ENCODE measurements around the gene FAM219A. TPM values are rescaled to one million over a fixed set of nuclear protein-coding genes. Genes with fewer than 3 reads are reported as not detected.

FAM219A gene
- total RNA-seq, 1 experiment from 2014 or later: 20.6 TPM

GRCh38 chr9:34370335-34370969 lies 87.9 kb downstream of the FAM219A start:
- H3K27me3 Mint-ChIP-seq (ENCODE audit: low read depth): no peaks in the 10 kb centered on the region; the same call in 1 of the 2 replicates
- H3K27ac Mint-ChIP-seq: no peak overlapping the region
- ChIA-PET CTCF (interaction anchor here (1.0 kb wide), 1 partner anchor 9 kb away, joined by 3 read pairs; no protein-coding TSS in a partner anchor), POLR2A (interaction anchor here (1.1 kb wide), 1 partner anchor 14 kb away, joined by 5 read pairs; no protein-coding TSS in a partner anchor)
- ATAC-seq (no peak), DNase-seq (ENCODE audit: low spot score) (no peak)
- H3K36me3 Mint-ChIP-seq: peaks cover 43% of the 10 kb centered on the region
- peaks cover 24% of the 10 kb centered on the region for H3K9me3 Mint-ChIP-seq
- TF ChIP-seq MLX (CRISPR knock-in tag; IDR thresholded peaks at IDR 0.05) (no peak), GABPB1 (CRISPR knock-in tag; IDR thresholded peaks at IDR 0.05) (no peak), HMGA2 (CRISPR knock-in tag; IDR thresholded peaks at IDR 0.05) (no peak), RORB (CRISPR knock-in tag; IDR thresholded peaks at IDR 0.05) (no peak)
- TF ChIP-seq, protein P1, sequence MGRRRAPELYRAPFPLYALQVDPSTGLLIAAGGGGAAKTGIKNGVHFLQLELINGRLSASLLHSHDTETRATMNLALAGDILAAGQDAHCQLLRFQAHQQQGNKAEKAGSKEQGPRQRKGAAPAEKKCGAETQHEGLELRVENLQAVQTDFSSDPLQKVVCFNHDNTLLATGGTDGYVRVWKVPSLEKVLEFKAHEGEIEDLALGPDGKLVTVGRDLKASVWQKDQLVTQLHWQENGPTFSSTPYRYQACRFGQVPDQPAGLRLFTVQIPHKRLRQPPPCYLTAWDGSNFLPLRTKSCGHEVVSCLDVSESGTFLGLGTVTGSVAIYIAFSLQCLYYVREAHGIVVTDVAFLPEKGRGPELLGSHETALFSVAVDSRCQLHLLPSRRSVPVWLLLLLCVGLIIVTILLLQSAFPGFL (CRISPR knock-in tag; IDR thresholded peaks at IDR 0.05; ENCODE audit: borderline replicate concordance): no peak
- TF ChIP-seq, protein P2, sequence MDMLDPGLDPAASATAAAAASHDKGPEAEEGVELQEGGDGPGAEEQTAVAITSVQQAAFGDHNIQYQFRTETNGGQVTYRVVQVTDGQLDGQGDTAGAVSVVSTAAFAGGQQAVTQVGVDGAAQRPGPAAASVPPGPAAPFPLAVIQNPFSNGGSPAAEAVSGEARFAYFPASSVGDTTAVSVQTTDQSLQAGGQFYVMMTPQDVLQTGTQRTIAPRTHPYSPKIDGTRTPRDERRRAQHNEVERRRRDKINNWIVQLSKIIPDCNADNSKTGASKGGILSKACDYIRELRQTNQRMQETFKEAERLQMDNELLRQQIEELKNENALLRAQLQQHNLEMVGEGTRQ (CRISPR knock-in tag; IDR thresholded peaks at IDR 0.05): no peak
- H3K4me1 Mint-ChIP-seq: peaks cover 18% of the 10 kb centered on the region
- no peak overlapping the region for H3K4me3 Mint-ChIP-seq

- H3K4me3 Mint-ChIP-seq: no peak overlapping the region
- H3K4me1 Mint-ChIP-seq: peaks cover 15% of the 10 kb centered on the region
- peaks cover 24% of the 10 kb centered on the region for H3K9me3 Mint-ChIP-seq
- no peaks in the 10 kb centered on the region for H3K27me3 Mint-ChIP-seq (ENCODE audit: low read depth)
- H3K36me3 Mint-ChIP-seq: peaks cover 43% of the 10 kb centered on the region
- H3K27ac Mint-ChIP-seq: no peak overlapping the region
- DNase-seq (ENCODE audit: low spot score) (no peak), ATAC-seq (no peak)
- CTCF ChIA-PET: interaction anchor here (0.6 kb wide), 1 partner anchor 29 kb away, joined by 3 read pairs; no protein-coding TSS in a partner anchor
- POLR2A ChIA-PET: no interaction called here
- TF ChIP-seq, protein P3, sequence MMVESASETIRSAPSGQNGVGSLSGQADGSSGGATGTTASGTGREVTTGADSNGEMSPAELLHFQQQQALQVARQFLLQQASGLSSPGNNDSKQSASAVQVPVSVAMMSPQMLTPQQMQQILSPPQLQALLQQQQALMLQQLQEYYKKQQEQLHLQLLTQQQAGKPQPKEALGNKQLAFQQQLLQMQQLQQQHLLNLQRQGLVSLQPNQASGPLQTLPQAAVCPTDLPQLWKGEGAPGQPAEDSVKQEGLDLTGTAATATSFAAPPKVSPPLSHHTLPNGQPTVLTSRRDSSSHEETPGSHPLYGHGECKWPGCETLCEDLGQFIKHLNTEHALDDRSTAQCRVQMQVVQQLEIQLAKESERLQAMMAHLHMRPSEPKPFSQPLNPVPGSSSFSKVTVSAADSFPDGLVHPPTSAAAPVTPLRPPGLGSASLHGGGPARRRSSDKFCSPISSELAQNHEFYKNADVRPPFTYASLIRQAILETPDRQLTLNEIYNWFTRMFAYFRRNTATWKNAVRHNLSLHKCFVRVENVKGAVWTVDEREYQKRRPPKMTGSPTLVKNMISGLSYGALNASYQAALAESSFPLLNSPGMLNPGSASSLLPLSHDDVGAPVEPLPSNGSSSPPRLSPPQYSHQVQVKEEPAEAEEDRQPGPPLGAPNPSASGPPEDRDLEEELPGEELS (CRISPR knock-in tag; IDR thresholded peaks at IDR 0.05): no peak
- TF ChIP-seq MXD4 (CRISPR knock-in tag; IDR thresholded peaks at IDR 0.05; ENCODE audit: borderline replicate concordance) (no peak), FOXK1 (CRISPR knock-in tag; IDR thresholded peaks at IDR 0.05) (no peak), GTF2I (CRISPR knock-in tag; conservative IDR thresholded peaks at IDR 0.05) (no peak), USF1 (CRISPR knock-in tag; IDR thresholded peaks at IDR 0.05) (no peak), ZNF416 (CRISPR knock-in tag; IDR thresholded peaks at IDR 0.05) (no peak), RORB (CRISPR knock-in tag; IDR thresholded peaks at IDR 0.05) (no peak), ZNF281 (CRISPR knock-in tag; IDR thresholded peaks at IDR 0.05) (no peak), ZNF138 (CRISPR knock-in tag; conservative IDR thresholded peaks at IDR 0.05) (no peak), TEAD4 (CRISPR knock-in tag; IDR thresholded peaks at IDR 0.05) (no peak), NFYB (CRISPR knock-in tag; conservative IDR thresholded peaks at IDR 0.05; ENCODE audit: low read depth) (no peak), ZNF232 (CRISPR knock-in tag; IDR thresholded peaks at IDR 0.05) (no peak), ATF6 (CRISPR knock-in tag; IDR thresholded peaks at IDR 0.05) (no peak)
- TF ChIP-seq, protein P4, sequence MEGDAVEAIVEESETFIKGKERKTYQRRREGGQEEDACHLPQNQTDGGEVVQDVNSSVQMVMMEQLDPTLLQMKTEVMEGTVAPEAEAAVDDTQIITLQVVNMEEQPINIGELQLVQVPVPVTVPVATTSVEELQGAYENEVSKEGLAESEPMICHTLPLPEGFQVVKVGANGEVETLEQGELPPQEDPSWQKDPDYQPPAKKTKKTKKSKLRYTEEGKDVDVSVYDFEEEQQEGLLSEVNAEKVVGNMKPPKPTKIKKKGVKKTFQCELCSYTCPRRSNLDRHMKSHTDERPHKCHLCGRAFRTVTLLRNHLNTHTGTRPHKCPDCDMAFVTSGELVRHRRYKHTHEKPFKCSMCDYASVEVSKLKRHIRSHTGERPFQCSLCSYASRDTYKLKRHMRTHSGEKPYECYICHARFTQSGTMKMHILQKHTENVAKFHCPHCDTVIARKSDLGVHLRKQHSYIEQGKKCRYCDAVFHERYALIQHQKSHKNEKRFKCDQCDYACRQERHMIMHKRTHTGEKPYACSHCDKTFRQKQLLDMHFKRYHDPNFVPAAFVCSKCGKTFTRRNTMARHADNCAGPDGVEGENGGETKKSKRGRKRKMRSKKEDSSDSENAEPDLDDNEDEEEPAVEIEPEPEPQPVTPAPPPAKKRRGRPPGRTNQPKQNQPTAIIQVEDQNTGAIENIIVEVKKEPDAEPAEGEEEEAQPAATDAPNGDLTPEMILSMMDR (IDR thresholded peaks at IDR 0.05): no peak
- TF ChIP-seq, protein P5, sequence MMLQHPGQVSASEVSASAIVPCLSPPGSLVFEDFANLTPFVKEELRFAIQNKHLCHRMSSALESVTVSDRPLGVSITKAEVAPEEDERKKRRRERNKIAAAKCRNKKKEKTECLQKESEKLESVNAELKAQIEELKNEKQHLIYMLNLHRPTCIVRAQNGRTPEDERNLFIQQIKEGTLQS (CRISPR knock-in tag; conservative IDR thresholded peaks at IDR 0.05): no peak
These were observed 88.7 kb downstream of the FAM219A start for GRCh38 chr9:34369636-34370035.
